Activated CD8-positive, alpha-beta memory T cell treated with anti-CD3 and anti-CD28 coated beads for 24 hours (primary cell): ENCODE measurements around the gene UCMA.
A peak's percentile ranks its signal among the peaks of the same experiment; 100 is the strongest.
"Not testable (repeated sequence)": the region's sequence is repeated elsewhere in the genome, so short reads cannot be mapped to it uniquely, and the experiment has no call there.

Experiments used
- DNase-seq: peaks from one replicate; pipeline ENCODE4 v3.0.0-alpha.2; 2020

The UCMA gene

GRCh38 chr10:13234172-13234571 lies at the start of gene UCMA:
Gene UCMA (minus strand): TSS chr10:13234374. CDS start chr10:13234258, 116 bp downstream.
- no peak for DNase-seq

DNA sequence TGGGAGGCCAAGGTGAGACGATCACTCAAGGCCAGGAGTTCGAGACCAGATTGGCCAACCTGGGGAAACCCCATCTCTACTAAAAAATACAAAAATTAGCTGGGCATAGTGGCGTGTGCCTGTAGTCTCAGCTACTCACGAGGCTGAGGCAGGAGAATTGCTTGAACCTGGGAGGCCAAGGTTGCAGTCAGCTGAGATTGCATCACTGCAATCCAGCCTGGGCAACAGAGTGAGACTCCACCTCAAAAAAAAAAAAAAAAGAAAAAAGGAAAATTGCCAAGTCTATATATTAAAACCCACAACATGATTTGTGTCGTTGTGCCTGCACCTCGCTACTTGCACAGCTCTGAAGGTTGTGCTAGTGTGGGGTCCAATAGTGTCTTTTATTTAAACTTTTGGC lies 48.2 kb upstream of the UCMA start:
- DNase-seq = not testable (repeated sequence)

DNA sequence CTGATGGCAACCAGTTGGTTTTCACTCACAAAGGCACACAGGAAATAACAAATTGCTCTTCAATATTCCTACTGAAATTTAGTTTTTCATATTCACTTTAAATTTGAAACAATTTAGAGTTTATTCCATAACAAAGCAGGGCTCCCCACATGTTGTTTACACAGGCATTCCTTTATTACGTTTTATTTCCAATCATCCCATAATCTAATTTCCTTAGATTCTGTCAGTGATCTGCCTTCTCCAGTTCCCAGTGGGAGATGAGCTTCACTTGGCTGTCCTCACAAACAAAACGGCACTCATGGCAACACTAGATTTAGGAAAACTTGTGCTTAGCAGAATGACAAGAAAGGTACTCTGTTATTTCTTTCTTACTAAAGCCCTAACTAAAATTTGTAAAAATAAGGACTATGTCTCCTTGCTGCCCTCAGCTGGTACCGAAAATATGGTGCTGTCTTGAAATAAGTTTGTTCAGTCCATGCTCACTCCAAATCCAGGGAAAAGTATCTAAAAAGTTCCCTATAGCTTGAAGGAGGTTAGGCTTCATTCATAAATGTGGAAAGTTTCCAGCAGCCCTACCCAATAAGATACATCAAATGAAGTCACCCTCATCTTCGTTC lies 42.7 kb upstream of the UCMA start:
- DNase-seq = no peak

GRCh38 chr10:13276146-13276545 lies 42.0 kb upstream of the UCMA start:
- not testable (repeated sequence) for DNase-seq

- no peak for DNase-seq
Observed at GRCh38 chr10:13272164-13272571, 38.0 kb upstream of the UCMA start.

DNA sequence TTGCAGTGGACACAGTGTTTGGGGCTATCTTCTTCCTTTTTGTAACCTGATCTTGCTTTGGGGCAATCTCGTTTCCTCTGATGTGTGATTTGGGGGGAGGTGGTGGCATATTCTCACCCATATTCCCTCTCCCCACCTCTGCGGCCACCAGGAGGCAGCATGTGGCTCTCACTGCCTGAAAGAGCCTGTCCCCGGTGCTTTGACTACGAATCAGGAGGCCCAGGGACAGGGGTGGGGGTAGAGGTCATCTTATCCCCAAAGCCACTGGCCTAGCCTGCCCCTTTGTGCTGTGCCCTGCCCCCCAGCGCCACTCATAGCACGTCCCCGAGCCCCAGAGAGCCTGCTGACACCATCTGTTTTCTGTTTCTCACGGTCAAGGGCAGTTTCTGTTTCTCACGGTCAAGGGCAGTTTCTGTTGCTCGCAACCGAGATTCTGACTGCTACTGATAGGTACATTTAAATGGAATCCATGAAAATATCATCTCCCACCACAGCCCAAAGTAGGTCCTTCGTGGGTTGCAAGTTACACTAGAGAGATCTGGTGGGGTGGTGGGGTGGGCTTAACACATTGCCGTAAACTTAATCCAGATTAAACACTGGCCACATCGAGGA lies 37.5 kb upstream of the UCMA start:
- peak; percentile 70 for DNase-seq

DNA sequence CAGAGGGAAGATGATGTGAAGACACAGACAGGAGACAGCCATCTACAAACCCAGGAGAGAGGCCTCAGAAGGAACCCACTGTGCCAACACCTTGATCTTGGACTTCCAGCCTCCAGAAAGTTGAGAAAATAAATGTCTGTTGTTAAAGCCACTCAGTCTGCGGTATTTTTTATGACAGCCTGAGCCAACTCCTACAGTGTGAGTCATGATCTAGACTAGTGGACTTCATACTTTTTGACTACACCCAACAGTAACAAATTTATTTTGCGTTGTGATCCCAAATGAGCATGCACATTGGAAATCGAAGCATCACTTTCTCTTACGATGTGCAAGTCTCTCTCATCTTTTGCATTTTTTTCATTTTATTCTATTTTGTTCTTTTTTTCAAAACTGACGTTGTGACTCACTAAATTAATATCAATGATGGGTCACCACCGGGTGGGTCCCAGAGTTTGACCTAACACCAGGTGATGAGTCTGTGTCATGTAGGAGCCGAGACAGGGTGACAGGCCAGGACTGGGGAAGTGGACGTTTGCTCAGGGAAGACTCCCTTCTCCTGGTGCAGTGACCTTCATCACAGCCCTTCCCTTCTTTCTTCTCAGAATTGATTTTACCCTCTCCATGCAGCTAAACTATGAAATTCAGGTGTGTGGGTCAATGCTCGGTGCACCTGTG lies 36.8 kb upstream of the UCMA start:
- DNase-seq = no peak

DNA sequence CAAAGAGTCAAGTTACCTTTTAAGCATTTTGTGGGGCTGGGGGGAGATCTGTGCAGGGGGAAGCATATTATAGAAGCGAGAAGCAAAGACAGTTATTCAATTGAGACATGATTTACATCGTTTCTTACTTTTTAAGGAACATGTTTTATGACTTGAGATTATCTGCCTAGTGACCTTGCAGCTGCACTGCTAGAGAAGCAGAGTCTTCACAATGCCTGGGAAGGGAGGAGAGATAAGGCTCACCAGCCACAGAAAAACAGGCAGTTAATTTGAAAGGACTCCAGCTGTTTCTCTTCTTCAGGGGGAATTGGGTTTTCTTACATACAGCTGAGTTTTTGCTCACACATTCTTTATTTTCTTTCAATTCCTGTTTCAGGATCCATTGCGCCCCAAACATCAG lies 34.7 kb upstream of the UCMA start:
- DNase-seq = no peak

DNA sequence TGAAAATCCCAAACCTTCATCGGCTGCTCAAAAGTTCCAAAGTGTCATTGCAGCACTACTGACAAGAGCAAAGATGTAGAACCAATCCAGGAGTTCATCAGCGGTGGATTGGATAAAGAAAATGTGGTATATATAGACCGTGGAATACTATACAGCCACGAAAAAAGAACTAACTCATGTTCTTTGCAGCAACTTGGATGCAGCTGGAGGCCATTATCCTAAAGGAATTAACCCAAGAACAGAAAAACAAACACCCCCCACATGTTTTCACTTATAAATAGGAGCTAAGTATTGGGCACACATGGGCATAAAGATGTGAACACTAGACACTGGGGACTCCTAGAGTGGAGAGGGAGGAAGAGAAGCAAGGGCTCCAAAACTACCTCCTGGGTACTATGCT lies 34.1 kb upstream of the UCMA start:
- no peak for DNase-seq

DNA sequence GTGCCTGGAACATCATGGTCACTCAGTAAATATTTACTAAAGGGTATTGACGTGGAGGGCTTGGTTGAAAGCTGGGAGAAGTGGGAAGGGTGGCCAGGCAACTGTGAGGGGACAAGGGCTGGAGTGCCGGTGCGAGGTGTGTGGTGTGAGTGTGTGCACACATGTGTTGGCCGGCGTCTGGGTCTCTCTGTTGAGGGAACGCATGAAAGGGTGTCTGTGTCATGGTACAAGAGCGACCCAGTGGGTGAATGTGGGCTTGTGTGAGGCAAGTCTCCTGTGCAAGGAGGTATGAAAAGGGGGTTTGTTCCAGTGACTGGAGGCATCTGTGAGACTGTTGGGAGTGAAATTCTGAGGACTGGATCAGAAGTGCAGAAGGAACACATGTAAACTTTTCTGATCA lies 29.4 kb upstream of the UCMA start:
- no peak for DNase-seq

DNA sequence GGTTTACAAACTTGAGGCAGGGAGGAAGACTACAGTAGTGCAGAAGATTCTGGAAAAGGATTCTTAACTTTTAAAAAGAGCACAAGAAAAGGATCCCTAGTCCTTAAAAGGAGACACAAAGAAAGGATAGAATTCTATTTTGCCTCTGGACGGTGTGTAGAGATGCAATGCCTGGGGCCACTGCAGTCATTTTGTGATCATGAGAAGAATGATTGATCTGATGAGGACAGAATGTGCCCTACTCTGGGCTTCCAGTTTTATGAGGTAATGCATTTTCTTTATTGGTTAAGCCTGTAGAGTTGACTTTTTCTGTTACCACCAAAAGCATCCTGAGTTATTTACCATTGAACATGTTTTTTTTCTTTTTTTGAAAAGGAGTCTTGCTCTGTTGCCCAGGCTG lies 28.3 kb upstream of the UCMA start:
- DNase-seq = no peak

DNA sequence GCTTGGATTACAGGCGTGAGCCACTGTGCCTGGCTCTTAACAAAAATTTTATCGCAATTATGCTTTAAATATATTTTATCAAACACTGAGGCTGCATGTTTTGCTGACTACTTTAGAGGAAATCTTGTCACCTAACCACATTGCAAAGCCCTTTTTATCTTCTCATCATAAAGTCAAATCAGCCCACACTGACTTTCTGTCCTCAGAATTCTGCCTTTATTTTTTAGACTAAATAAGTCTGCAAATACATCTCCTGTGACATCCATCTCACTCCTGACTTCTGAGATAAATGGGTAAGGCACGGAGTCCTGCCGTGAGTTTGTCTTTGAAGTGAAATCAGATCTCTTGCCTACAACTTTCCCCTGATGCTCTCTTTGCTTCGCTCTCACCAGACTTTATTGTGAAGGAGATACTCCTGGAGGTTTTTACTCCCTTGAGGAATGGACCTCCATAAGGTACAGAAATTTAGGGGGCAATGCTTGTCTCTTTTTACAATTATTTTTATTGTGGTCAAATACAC lies 23.5 kb upstream of the UCMA start:
- DNase-seq = no peak

GRCh38 chr10:13256627-13257026 lies 22.5 kb upstream of the UCMA start:
- DNase-seq = no peak

DNA sequence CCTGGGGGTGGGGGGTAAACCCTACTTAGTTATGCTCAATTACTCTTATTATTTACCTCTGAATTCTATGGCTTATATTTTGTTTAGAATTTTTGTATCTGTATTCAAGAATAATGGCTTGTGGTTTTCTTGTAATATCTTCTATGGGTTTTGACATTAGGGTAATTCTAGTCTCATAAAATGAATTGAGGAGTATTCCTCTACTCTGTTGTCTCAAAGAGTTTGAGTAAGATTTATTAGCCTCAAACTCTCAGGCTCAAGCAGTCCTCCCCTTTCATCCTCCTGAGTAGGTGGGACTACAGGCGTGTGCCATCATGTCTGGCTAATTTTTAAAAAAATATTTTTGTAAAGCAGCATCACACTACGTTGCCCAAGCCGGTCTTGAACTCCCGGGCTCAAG lies 19.6 kb upstream of the UCMA start:
- DNase-seq = no peak

GRCh38 chr10:13247784-13248183 lies 13.6 kb upstream of the UCMA start:
- DNase-seq = no peak

- DNase-seq = no peak
Observed at GRCh38 chr10:13247246-13247645, 13.1 kb upstream of the UCMA start.

DNA sequence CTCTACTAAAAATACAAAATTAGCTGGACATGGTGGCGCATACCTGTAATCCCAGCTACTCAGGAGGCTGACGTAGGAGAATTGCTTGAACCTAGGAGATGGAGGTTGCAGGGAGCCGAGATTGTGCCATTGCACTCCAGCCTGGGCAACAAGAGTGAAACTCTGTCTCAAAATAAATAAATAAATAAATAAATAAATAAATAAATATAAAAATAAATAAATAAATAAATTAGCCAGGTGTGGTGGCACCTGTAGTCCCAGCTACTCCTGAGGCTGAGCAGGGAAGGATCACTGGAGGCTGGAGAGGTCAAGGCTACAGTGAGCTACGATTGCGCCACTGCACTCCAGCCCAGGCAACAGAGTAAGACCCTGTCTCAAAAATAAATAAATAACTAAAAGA lies 8.1 kb upstream of the UCMA start:
- DNase-seq = not testable (repeated sequence)

GRCh38 chr10:13241613-13242012 lies 7.4 kb upstream of the UCMA start:
- no peak for DNase-seq

DNA sequence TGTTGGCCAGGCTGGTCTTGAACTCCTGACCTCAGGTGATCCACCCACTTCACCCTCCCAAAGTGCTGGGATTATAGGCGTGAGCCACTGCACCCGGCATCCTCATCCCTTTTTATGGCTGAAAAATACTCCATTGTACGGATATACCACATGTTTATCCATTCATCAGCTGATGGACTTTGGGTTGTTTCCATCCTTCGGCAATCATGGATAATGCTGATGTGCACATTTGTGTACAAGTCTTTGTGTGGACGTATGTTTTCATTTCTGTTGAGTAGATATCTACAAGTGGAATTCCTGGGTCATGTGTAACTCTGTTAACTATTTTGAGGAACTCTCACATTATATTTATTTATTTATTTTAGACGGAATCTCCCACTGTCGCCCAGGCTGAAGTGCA lies 5.7 kb upstream of the UCMA start:
- no peak for DNase-seq

GRCh38 chr10:13238271-13239077 lies 4.3 kb upstream of the UCMA start:
- no peak for DNase-seq

DNA sequence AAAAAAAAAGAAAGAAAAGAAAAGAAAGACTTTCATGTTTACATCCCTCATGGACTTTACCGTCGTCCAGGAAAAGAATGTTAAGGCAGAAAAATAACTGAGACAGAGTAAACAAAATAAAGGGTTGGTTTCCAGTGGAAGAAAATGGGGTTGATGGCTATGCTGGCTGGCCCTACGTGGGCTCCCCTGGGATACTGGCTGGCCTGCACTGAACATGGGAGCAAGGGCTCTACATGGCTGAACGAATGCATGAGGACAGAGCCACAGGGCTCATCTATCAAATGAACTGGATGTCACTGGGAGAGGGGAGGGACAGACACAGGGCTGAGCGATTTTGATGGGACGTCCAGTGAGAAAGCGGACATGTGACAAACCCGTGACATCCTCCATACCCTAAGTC lies 2.5 kb upstream of the UCMA start:
- no peak for DNase-seq

GRCh38 chr10:13234736-13235135 lies 562 bp upstream of the UCMA start:
- DNase-seq = not testable (repeated sequence)

- DNase-seq = no peak
Observed at GRCh38 chr10:13233358-13233757, 816 bp downstream of the UCMA start.
